Endothelial cell of umbilical vein (primary cell): ENCODE data around the gene CCT3. TPM values are rescaled to one million over a fixed set of nuclear protein-coding genes. Genes with fewer than 3 reads are reported as not detected.
"Not testable (repeated sequence)": the region's sequence is repeated elsewhere in the genome, so short reads cannot be mapped to it uniquely, and the experiment has no call there.

Experiments used
- BruUV-seq: library from RNA; stranded (reverse); fragments of 400-500 nt; replicated peaks from 2 replicates; lab custom pipeline; 2021; lab: Mats Ljungman, UMichigan
- CTCF ChIA-PET: fragments of 300-600, 350-600 bp; sonication (Branson Sonifier 250); formaldehyde crosslinking; loops from one replicate; lab custom pipeline; 2021; ENCODE audit warnings: antibody characterized with exemption, inconsistent platforms; lab: Charles Lee
- POLR2A ChIA-PET: fragments of 300-600, 350-600 bp; sonication (Branson Sonifier 250); formaldehyde crosslinking; loops from one replicate; lab custom pipeline; 2021; ENCODE audit warnings: antibody characterized with exemption, inconsistent platforms; lab: Charles Lee
- DNase-seq: peaks from one replicate; pipeline ENCODE4 v3.0.0-alpha.2; 2011; ENCODE audit warnings: low read depth, low spot score
- FAIRE-seq: peaks from 2 replicates; lab custom pipeline; 2011; peaks lifted over from hg19 to GRCh38; lab: Jason Lieb, UNC
- H2AFZ ChIP-seq: 2 replicates; pipeline ENCODE4 v1.6.0; 2012; ENCODE audit warnings: low read depth, low read length, control low read depth, inconsistent platforms
- H3K27ac ChIP-seq: 2 replicates; pipeline ENCODE4 v1.5.1; 2011; ENCODE audit warnings: low read depth, mild to moderate bottlenecking, control low read depth, low read length, moderate library complexity; ENCODE audit not compliant: insufficient read depth
- H3K27me3 ChIP-seq, 2 experiments: 2 replicates each; pipeline versions ENCODE4 v1.6.0 to v1.6.1; 2011; ENCODE audit warnings: low read length in 2 of 2, mixed read lengths in 1 of 2; ENCODE audit not compliant: control insufficient read depth in 2 of 2, insufficient read depth in 2 of 2
- H3K36me3 ChIP-seq, 2 experiments: 2 replicates in 1 of 2; 3 replicates in 1 of 2; pipeline ENCODE4 v1.5.1; 2011; ENCODE audit warnings: low read length in 2 of 2, mild to moderate bottlenecking in 1 of 2, moderate library complexity in 1 of 2; ENCODE audit not compliant: control insufficient read depth in 2 of 2, insufficient read depth in 2 of 2; ENCODE audit errors: extremely low read depth in 1 of 2
- H3K4me1 ChIP-seq: 3 replicates; pipeline ENCODE4 v1.5.1; 2011; ENCODE audit warnings: mild to moderate bottlenecking, low read length; ENCODE audit not compliant: control insufficient read depth, insufficient read depth; ENCODE audit errors: extremely low read depth
- H3K4me2 ChIP-seq: 2 replicates; pipeline ENCODE4 v1.6.1; 2011; ENCODE audit warnings: low read length, control low read depth, mixed read lengths; ENCODE audit not compliant: insufficient read depth
- H3K4me3 ChIP-seq, 3 experiments: fragments of 200-600 bp in 1 of 3; sonication (generic), shearing (Covaris generic) in 1 of 3; replicated peaks in 1 of 3; 2 replicates each; pipeline ENCODE4 v1.5.1; 2011 to 2016; ENCODE audit warnings: control low read depth in 3 of 3, low read length in 3 of 3, mild to moderate bottlenecking in 2 of 3, inconsistent platforms in 1 of 3, low read depth in 1 of 3, moderate library complexity in 1 of 3; ENCODE audit not compliant: insufficient read depth in 1 of 3
- H3K79me2 ChIP-seq: 2 replicates; pipeline ENCODE4 v1.6.0; 2012; ENCODE audit warnings: low read length, inconsistent platforms; ENCODE audit not compliant: control insufficient read depth, insufficient read depth
- H3K9ac ChIP-seq: replicated peaks from 2 replicates; pipeline ENCODE3; 2011; ENCODE audit warnings: low read length, control low read depth; ENCODE audit not compliant: insufficient read depth; ENCODE audit errors: extremely low read depth
- H3K9me1 ChIP-seq: replicated peaks from 3 replicates; pipeline ENCODE4 v1.6.0; 2011; ENCODE audit warnings: mild to moderate bottlenecking, low read length; ENCODE audit not compliant: control insufficient read depth, insufficient read depth; ENCODE audit errors: extremely low read depth
- H3K9me3 ChIP-seq: replicated peaks from 2 replicates; pipeline ENCODE4 v1.5.1; 2012; ENCODE audit warnings: low read length, inconsistent platforms; ENCODE audit not compliant: control insufficient read depth, insufficient read depth
- H4K20me1 ChIP-seq: replicated peaks from 2 replicates; pipeline ENCODE3; 2011; ENCODE audit warnings: mild to moderate bottlenecking, low read length; ENCODE audit not compliant: control insufficient read depth, insufficient read depth; ENCODE audit errors: extremely low read depth
- EZH2 ChIP-seq: IDR thresholded peaks from 2 replicates; pipeline ENCODE4 v1.6.1; 2012; ENCODE audit warnings: borderline replicate concordance, low read depth, mild to moderate bottlenecking, moderate library complexity, low read length, inconsistent platforms; ENCODE audit not compliant: severe bottlenecking
- FOS ChIP-seq: IDR thresholded peaks from 2 replicates; pipeline ENCODE4 v1.6.1; 2011; ENCODE audit warnings: mild to moderate bottlenecking, low read length, moderate library complexity, borderline replicate concordance; ENCODE audit not compliant: insufficient read depth
- GATA2 ChIP-seq: IDR thresholded peaks from 2 replicates; pipeline ENCODE4 v1.7.0; 2011; ENCODE audit warnings: low read depth, mild to moderate bottlenecking, moderate library complexity, mixed read lengths, low read length; ENCODE audit not compliant: insufficient read length, insufficient read depth
- JUN ChIP-seq: IDR thresholded peaks from 2 replicates; pipeline ENCODE4 v1.6.1; 2011; ENCODE audit warnings: borderline replicate concordance, low read depth; ENCODE audit not compliant: insufficient read length, insufficient read depth
- MYC ChIP-seq: IDR thresholded peaks from one replicate; pipeline ENCODE4 v1.6.1; 2011; ENCODE audit warnings: mild to moderate bottlenecking, low read depth, low read length
- POLR2A ChIP-seq: IDR thresholded peaks from 2 replicates; pipeline ENCODE4 v1.6.1; 2012; ENCODE audit warnings: low read depth, mild to moderate bottlenecking, control low read depth, low read length
- POLR2AphosphoS5 ChIP-seq: IDR thresholded peaks from 2 replicates; pipeline ENCODE4 v1.6.1; 2012; ENCODE audit warnings: low read depth, mild to moderate bottlenecking, control low read depth, low read length, moderate library complexity; ENCODE audit not compliant: insufficient read depth
- dilution Hi-C: fragments of 300-500 bp; cut with MboI; formaldehyde crosslinking; loops from one replicate; pipeline ENCODE4 v1.15.0; 2019; ENCODE audit warnings: low sequenced_read_pairs; ENCODE audit not compliant: extremely low pct_ligation_motif_present
- intact Hi-C: fragments of 100-400 bp; cut with micrococcal nuclease; formaldehyde crosslinking; loops from one replicate; pipeline ENCODE4 v1.10.0; 2022
- polyA plus RNA-seq, 4 experiments: library from polyadenylated mRNA; depleted of rRNA in 3 of 4; stranded (reverse) in 3 of 4; unstranded in 1 of 4; fragments of >200 nt; gene quantifications; 2 replicates each; pipeline versions ENCODE4 v1.2.1 to v1.2.3, GENCODE V29; 2011 to 2012; ENCODE audit warnings: missing spikeins in 1 of 4
- total RNA-seq: library from RNA; stranded (reverse); gene quantifications from 2 replicates; pipeline ENCODE4 v1.2.3, GENCODE V29; 2021
- TF ChIP-seq, protein P1 (sequence below): IDR thresholded peaks from 2 replicates; pipeline ENCODE4 v1.6.1; 2011; ENCODE audit not compliant: insufficient read depth, insufficient read length
- TF ChIP-seq, protein P2 (sequence below), 2 donors: IDR thresholded peaks; 1 replicate in 1 of 2; 2 replicates in 1 of 2; pipeline ENCODE4 v1.5.1; 2011; ENCODE audit warnings: low read length in 2 of 2, mild to moderate bottlenecking in 2 of 2, moderate library complexity in 2 of 2, control low read depth in 1 of 2, inconsistent platforms in 1 of 2, low read depth in 1 of 2; ENCODE audit not compliant: insufficient read depth in 1 of 2; ENCODE audit errors: extremely low read depth in 1 of 2

CCT3 gene
- total and polyA plus RNA-seq, 2 donors (not counting 3 experiments of a cell fraction or from before 2014, with no cell fraction given) = 276 to 367 TPM

DNA sequence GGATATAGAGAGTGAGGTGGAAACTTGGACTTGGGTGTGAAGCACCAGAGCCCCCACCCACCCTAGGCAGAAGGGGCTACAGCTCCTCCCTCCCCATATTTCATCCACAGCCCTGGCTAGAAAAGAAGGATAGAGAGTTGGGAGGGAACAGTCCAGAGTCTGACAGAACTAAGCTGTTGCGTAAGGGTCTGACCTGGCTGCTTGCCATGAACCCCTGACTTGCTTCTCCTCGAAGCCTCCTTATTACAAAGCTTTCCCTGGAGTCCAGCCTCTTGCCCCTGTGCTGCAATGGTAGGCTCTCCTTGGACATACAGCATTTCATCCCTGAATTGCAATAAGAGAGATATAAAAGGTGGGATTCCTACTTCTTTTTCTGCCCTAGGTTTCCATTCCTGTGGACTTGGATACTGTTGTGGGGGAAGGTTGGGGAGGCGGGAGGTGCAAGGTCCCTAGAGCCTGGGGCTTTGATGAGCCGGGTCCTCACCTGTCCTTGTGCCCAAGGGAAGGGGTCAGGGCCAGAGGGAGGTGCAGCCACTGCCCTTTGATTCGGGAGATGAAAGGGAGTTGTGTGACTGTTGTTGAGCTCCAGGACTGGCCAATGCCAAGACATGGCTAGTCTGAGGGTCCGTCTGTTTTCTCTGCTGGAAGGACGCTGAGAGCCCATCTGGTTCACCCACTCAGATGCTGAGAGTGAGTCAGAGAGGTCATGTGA is 33.6 kb upstream of the CCT3 start:
- no peak overlapping the region for H2AFZ ChIP-seq
- no peaks in the 10 kb centered on the region for H3K36me3 ChIP-seq
- no peak overlapping the region for H3K4me3 ChIP-seq
- no peak for TF ChIP-seq GATA2
- no peak for TF ChIP-seq JUN
- no peak for TF ChIP-seq MYC
- TF ChIP-seq FOS = no peak
- TF ChIP-seq POLR2AphosphoS5 = no peak
- TF ChIP-seq, protein P1, sequence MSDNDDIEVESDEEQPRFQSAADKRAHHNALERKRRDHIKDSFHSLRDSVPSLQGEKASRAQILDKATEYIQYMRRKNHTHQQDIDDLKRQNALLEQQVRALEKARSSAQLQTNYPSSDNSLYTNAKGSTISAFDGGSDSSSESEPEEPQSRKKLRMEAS = no peak
- TF ChIP-seq EZH2 = no peak
- TF ChIP-seq, protein P2, sequence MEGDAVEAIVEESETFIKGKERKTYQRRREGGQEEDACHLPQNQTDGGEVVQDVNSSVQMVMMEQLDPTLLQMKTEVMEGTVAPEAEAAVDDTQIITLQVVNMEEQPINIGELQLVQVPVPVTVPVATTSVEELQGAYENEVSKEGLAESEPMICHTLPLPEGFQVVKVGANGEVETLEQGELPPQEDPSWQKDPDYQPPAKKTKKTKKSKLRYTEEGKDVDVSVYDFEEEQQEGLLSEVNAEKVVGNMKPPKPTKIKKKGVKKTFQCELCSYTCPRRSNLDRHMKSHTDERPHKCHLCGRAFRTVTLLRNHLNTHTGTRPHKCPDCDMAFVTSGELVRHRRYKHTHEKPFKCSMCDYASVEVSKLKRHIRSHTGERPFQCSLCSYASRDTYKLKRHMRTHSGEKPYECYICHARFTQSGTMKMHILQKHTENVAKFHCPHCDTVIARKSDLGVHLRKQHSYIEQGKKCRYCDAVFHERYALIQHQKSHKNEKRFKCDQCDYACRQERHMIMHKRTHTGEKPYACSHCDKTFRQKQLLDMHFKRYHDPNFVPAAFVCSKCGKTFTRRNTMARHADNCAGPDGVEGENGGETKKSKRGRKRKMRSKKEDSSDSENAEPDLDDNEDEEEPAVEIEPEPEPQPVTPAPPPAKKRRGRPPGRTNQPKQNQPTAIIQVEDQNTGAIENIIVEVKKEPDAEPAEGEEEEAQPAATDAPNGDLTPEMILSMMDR (IDR thresholded peaks at IDR 0.05; ENCODE audit: extremely low read depth in 1 of 2, insufficient read depth in 1 of 2, low read depth in 1 of 2, low read length in 2 of 2) = no peak
- no peak for TF ChIP-seq POLR2A
- H3K27me3 ChIP-seq = peaks cover 23 to 34% of the 10 kb centered on the region in 2 experiments
- no peaks in the 10 kb centered on the region for H3K79me2 ChIP-seq
- H3K9ac ChIP-seq = no peak overlapping the region
- H3K9me3 ChIP-seq = no peaks in the 10 kb centered on the region
- no peak overlapping the region for H3K27ac ChIP-seq
- DNase-seq = no peak
- no peak overlapping the region for H3K4me2 ChIP-seq
- H3K4me1 ChIP-seq = peaks cover 6% of the 10 kb centered on the region
- ChIA-PET POLR2A (no interaction called here), CTCF (interaction anchor here (1.0 to 3.4 kb wide), 3 partner anchors 11 to 15 kb away, joined by 3 to 34 read pairs (median 24); no protein-coding TSS in a partner anchor)
- intact Hi-C loops (no loop called here), dilution Hi-C loops (no loop called here)
- no peaks in the 10 kb centered on the region for H3K9me1 ChIP-seq
- no peaks in the 10 kb centered on the region for H4K20me1 ChIP-seq
- no peak for FAIRE-seq
- no TSS peak for BruUV-seq

DNA sequence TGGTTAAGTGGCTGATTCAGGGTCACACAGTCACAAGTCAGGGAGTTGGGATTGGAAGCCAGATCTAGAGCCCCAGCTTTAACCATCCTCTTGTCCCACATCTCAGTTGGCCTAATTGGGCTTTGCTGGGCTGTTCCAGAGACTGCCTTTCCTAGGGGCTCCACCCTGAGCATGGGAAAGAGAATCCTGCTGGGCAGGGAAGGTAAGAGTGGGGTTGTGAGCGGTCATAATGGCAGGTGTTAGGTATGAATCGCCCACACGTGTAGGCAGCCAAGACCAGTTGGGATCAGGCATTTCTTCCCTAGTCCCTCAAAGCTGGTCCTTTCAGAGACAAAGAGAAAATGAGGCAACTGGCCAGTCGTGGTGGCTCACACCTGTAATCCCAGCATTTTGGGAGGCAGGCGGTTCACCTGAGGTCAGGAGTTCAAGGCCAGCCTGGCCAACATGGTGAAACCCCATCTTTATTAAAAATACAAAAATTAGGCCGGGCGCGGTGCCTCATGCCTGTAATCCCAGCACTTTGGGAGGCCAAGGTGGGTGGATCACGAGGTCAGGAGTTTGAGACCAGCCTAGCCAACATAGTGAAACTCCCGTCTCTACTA is 31.7 kb upstream of the CCT3 start:
- H2AFZ ChIP-seq, H3K9me1 ChIP-seq, H3K79me2 ChIP-seq, H3K27ac ChIP-seq, BruUV-seq, FAIRE-seq, intact Hi-C loops, H4K20me1 ChIP-seq, H3K9me3 ChIP-seq, DNase-seq, dilution Hi-C loops, H3K4me2 ChIP-seq, H3K36me3 ChIP-seq, H3K9ac ChIP-seq, POLR2A ChIA-PET, H3K4me1 ChIP-seq, H3K4me3 ChIP-seq: not testable (repeated sequence)
- CTCF ChIA-PET = interaction anchor here (0.7 to 1.4 kb wide), 3 partner anchors 16 to 76 kb away, joined by 3 to 6 read pairs (median 5); no protein-coding TSS in a partner anchor
- peaks cover 23 to 45% of the 10 kb centered on the region in 2 experiments for H3K27me3 ChIP-seq
